Adrenal gland (tissue), 5 donors: ENCODE data around the gene NUP98.
"Not testable (repeated sequence)": the region's sequence is repeated elsewhere in the genome, so short reads cannot be mapped to it uniquely, and the experiment has no call there.

Experiments
- CTCF ChIP-seq, 6 experiments: fragments of 450-650 bp in 4 of 6; fragments of 200-600 bp in 2 of 6; sonication (generic) in 1 of 6; IDR thresholded peaks; 1 replicate in 5 of 6; 2 replicates in 1 of 6; pipeline versions ENCODE4 v1.5.1 to v1.8.0; 2016 to 2021; ENCODE audit warnings: antibody characterized with exemption in 6 of 6, mild to moderate bottlenecking in 2 of 6, moderate library complexity in 1 of 6
- POLR2A ChIP-seq, 2 donors: fragments of 450-650 bp; IDR thresholded peaks; one replicate each; pipeline ENCODE4 v1.6.1; 2017; ENCODE audit warnings: antibody characterized with exemption in 2 of 2, mild to moderate bottlenecking in 2 of 2, moderate library complexity in 1 of 2
- donor health status: DM: no; HTN: no; CAD: no.

GRCh38 chr11:3766836-3767235, 30.5 kb downstream of the NUP98 start:
- TF ChIP-seq POLR2A, CTCF (IDR thresholded peaks at IDR 0.05): not testable (repeated sequence)
